ENCODE results near the gene CCDC102A.
"Not testable (repeated sequence)": the region's sequence is repeated elsewhere in the genome, so short reads cannot be mapped to it uniquely, and the experiment has no call there.

CCDC102A gene

GRCh38 chr16:57502048-57502775 is 34.2 kb downstream of the CCDC102A start:
- DNase-seq (ENCODE audit: low spot score), result no peak

- DNase-seq (ENCODE audit: low spot score), result no peak
Observed at GRCh38 chr16:57501492-57501891, 34.9 kb downstream of the CCDC102A start.

GRCh38 chr16:57500578-57501111 is 35.7 kb downstream of the CCDC102A start:
- no peak for DNase-seq (ENCODE audit: low spot score)

- not testable (repeated sequence) for DNase-seq (ENCODE audit: low spot score)
Observed at GRCh38 chr16:57499941-57500340, 36.4 kb downstream of the CCDC102A start.

GRCh38 chr16:57498031-57498430 is 38.3 kb downstream of the CCDC102A start:
- DNase-seq (ENCODE audit: low spot score), result no peak

DNA sequence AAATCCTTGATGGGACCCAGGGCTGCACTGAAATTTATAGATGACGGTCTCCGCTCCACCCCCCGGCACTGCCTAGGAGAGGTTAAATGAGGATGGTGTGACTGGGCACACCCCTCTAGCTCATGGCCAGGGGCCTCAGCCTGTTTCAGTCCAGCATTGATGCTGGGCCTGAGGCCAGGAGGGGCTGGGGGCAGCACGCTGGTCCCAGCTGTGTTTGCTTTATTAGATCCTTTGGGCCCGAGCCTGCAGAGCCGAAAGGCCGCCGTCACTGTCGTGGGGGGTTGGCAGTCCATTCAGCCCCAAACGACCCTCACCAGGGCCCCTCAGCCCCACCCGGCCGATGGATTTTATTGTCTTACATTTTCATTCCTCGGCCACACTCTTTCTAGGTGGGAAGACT is 39.2 kb downstream of the CCDC102A start:
- DNase-seq (ENCODE audit: low spot score), result no peak

DNA sequence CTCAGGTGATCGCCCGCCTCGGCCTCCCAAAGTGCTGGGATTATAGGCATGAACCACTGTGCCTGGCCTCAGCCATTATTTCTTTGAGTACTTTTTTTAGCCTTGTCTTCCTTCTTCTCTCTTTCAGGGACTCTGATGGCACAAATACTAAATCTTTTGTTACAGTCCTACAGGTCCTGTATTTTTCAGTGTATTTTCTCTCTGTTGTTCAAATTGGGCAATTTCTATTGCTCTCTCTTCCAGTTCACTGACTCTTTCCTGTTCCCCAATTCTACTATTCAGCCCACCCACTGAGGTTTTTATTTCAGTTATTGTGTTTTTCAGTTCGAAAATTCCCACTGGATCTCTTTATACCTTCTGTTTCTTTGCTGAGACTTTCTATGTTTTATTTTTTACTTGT is 42.6 kb downstream of the CCDC102A start:
- DNase-seq (ENCODE audit: low spot score), result no peak

GRCh38 chr16:57489229-57489628 is 47.1 kb downstream of the CCDC102A start:
- no peak for DNase-seq (ENCODE audit: low spot score)

- no peak for DNase-seq (ENCODE audit: low spot score)
Observed at GRCh38 chr16:57486858-57487834, 49.2 kb downstream of the CCDC102A start.

DNA sequence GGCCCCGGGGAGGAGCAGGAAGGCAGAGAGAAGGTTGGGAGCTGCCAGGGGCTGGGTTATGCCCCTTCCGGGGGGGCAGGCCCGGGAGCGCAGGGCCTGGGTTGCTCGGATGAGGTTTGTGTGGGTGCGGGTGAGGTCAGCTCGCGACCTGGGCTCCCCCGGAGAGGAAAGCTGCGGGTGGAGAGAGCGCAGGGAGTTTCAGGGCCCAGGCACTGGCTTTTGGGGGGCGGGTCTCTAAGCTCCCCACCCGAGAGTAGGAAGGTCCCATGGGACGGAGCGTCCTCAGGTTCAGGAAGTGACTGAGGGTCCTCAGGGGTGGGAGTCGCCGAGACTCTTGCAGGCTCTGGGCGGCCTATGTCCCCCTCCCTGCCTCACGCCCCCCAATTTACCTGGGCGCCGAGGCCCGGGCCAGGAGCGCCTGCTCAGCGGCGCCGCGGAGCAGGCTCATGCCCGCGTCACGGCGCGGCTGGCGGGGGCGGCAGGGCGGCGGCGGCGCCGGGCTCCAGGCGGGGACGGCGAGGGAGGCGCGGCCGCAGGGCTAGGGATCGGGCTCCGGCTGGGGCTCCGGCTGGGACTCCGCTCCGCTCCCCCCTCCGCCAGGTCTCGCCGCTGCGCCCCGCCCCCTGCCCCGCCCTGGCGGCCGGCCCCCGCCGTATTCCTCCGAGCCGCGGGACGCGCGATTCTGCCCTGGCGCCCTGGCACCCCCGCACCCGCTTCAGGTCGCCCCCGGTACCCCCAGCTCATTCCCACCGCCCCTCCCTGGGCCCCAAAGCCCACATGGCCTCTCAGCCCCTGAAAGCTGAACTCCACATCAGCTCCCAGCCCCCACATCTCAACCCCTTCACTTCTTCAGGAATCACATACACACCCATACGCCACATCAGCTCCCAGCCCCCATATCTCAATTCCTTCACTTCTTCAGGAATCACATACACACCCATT is 50.2 kb downstream of the CCDC102A start, which contains the start of gene DOK4:
DOK4 (minus strand) TSS at position 578 of the 942 bp plus-strand sequence. CDS start 6,986 bp downstream, outside the sequence.
- DNase-seq (ENCODE audit: low spot score), result peak; percentile 72

DNA sequence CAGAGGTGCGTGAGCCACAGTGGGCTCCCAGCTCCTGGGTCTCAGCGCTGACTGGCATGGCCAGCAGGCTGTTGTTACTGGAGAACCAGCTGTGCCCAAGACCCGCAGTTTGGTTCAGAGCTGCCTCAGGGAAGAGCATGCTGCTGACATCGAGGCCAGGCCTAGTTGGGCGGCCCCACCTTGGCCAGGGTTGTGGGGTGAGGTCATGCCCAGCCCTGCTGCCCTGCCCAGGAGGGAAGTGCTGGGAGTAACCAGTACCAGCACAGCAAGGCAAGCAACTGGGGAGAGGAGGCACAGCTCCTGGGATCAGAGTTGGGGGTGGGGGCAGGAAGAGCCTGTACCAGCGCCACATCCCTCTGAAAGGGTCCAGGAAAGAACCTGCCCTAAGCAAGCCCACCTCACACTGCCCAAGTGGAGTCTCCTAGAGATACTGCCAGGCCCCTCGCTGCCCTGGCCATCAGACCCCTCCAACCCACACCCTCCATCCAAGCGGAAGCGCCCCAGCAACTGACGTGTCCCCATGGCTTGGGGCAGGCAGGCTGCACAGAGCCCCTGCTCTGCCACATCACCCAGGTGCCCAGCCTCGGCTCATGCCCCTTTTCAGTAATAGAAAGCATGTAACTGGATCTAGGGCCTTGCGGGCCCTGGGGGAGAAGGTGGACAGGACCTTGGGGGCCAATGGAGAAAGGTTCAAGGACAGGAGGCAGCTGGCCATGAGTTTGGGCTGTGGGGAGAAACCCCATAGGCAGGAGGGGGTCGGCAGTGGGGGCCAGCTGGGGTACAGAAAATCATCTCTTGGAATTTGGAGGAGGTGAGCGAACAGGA is 51.1 kb downstream of the CCDC102A start:
- no peak for DNase-seq (ENCODE audit: low spot score)

- no peak for DNase-seq (ENCODE audit: low spot score)
Observed at GRCh38 chr16:57484515-57485005, 51.8 kb downstream of the CCDC102A start.

DNA sequence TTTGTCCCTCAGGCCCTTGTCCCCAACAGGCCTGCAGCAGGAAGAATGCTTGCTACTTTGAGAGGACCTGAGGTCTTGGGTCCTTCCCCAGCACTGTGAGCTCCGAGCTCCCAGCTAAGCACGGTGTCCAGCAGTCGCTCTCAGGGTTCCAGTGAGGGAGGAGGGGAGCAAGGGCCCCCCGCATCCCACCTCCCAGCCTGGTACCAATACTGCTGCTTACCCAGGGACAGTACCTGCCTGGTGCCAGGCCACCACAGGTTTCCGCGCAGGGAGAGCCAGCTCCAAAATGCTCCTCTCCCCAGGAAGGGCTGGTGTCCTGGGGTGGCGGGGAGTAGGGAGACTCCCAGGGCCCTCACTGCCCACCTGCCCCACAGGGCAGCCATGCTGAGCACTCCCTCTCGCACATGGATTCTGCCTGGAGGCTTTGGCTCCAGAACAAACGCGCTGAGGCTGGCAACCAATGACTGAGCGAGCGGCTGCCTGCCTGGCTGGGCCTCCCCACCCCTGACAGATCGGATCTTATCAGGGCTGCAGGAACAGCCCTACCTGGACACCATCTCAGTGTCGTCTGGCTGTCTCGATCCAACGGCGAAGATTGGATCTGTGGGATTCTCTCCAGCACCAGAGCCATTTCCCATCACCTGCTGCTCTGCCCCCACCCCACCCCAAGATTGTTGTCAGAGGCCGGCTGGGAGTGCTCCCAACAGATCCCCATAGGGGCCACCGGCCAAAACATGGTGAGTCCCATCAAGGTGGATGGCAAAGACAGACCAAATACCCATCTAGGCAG is 52.5 kb downstream of the CCDC102A start:
- no peak for DNase-seq (ENCODE audit: low spot score)

DNA sequence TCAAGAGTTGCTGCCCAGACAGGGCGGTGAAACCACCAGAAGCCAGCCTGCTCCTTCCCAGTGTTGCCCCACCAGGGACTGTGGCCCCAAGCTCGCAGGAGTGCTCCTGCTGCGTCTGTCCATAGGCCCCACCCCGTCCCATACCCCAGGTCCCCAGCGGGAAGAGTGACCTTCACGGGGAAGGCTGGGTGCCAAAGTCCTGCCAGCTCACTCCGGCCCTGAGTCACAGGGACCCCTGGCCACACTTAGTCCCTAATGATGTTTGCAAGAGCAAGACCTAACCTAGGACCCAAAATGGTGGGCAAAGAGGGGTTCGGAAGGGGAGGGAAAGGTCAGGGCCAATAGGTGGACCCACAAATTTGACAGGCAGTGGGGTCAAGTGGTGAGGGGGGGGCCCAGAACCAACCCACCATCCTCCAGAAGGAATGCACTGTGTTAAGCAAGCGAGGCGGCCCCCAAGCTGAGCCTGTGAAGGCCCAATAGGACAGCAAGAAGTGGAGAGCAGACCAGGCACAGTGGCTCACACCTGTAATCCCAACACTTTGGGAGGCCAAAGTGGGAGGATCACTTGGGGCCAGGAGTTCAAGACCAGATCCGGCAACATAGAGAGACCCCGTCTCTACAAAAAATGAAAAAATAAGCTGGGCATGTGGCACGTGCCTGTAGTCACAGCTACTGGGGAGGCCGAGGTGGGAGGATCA is 53.4 kb downstream of the CCDC102A start:
- no peak for DNase-seq (ENCODE audit: low spot score)

DNA sequence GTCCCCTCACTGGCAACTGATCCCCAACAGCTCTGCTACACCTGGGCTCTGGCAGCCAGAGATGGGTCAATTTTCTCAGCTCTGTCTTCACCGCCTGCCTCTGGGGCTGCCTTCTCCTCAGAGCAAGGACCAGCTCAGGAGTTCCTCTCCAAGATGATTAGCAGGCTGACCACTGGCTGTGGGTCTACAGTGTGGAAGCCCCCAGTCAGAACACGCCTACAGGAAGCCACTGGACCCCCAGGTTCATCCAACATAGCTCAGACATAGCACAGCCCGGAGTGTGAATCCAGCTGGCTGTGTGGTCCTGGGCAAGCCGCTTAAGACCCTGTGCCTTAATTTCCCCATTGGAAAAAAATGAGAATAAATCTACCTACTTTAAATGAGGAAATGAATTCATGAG is 55.0 kb downstream of the CCDC102A start:
- no peak for DNase-seq (ENCODE audit: low spot score)

DNA sequence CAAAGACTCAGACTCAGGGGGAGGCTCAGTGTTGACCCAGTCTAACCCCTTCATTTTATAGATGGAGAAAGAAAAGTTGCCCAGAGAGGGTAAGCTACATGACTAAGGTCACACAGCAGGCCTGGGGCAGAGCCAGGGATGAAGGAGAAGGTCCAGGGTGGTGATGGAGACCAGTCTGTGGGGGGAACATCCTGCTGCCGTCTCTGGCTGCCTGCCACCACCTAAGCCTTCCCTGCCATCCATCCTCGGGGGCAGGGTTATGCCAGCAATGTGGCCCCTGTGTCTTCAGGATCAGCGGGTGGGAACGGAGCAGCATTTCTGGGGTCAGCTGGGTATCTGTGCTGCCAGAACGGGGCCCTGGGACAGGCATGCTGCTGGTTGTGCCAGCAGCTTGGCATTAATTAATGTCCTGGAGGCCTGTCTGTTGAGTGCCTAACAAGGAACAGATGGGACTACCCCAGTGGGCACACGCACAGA is 55.6 kb downstream of the CCDC102A start:
- no peak for DNase-seq (ENCODE audit: low spot score)

DNA sequence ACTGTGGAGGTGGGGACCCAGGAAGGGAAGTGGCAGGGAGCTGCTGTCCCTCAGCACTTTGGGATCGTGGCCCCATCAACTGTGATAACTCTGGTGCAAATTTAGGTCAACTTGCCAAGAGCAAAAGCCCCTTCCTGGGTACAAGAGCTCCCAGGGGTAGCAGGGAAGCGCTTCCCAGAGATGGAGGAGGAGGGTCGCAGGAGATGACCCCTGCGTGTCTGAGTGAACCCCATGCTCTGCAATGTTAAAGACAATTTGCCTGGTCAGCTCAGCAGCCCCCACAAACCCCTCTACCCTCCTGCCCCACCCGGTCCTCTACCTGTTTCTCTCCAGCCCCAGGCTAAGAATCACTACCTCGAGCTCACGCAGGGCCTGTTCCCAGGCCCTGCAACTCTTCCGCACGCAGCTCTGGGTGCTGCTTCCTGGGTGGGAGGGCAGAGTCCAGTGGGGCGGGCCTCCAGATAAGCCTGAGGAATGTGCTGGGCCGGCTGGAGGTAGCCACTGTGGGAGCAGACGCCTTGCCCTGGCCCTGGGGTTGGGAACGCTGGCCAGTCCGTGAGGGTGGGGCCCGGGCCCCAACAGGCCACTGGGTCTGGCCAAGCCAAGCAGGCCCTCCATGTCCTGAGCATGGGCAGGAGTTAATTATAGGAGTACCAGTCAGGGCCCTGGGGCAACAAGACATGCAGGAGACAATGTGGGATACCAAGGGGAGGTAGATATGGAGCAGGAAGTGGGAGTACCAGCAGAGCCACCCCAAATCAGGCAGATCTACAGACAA is 56.2 kb downstream of the CCDC102A start:
- DNase-seq (ENCODE audit: low spot score), result peak; percentile 73
